ENCODE data around the gene ANKRD62. TPM values are rescaled to one million over a fixed set of nuclear protein-coding genes. Genes with fewer than 3 reads are reported as not detected.
"Not testable (repeated sequence)": the region's sequence is repeated elsewhere in the genome, so short reads cannot be mapped to it uniquely, and the experiment has no call there.

Gene ANKRD62
- total RNA-seq, 1 donor from 2014 or later, result 0.17 TPM

- Mint-ChIP-seq H3K27me3 (ENCODE audit: unreplicated experiment) (peaks cover 4% of the 10 kb centered on the region), H3K27ac (ENCODE audit: unreplicated experiment) (no peak overlapping the region), H3K4me3 (ENCODE audit: unreplicated experiment) (no peak overlapping the region), H3K9me3 (ENCODE audit: unreplicated experiment) (no peaks in the 10 kb centered on the region), H3K4me1 (ENCODE audit: low read depth, unreplicated experiment) (peaks cover 8% of the 10 kb centered on the region), H3K36me3 (ENCODE audit: unreplicated experiment) (no peaks in the 10 kb centered on the region)
- no peak for TF ChIP-seq CTCF (IDR thresholded peaks at IDR 0.05; ENCODE audit: partially characterized antibody, unreplicated experiment)
- no peak for DNase-seq
Observed at GRCh38 chr18:12066910-12067511, 26.6 kb upstream of the ANKRD62 start.

DNA sequence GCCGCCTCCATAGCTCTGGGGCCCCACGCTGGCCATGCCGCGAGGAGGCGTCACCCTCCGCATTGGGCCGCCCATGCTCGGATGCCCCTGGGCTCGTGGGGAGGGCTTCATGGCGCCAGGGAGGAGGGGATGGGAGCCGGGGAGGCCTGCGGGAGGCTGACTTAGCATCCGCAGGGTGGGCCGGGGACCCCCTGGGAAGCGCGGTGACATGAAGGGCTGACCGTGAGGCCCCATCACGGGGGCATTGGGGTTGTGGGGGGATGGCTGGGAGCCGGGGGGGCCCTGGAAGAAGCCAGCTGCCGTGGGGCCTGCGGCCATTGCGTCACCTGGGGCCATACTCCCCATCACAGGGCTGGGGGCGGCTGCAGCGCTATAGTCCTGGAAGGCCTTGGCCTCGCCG, 26.0 kb upstream of the ANKRD62 start:
- Mint-ChIP-seq H3K27ac (ENCODE audit: unreplicated experiment) (no peak overlapping the region), H3K4me1 (ENCODE audit: low read depth, unreplicated experiment) (peaks cover 8% of the 10 kb centered on the region), H3K4me3 (ENCODE audit: unreplicated experiment) (no peak overlapping the region), H3K27me3 (ENCODE audit: unreplicated experiment) (peaks cover 4% of the 10 kb centered on the region), H3K36me3 (ENCODE audit: unreplicated experiment) (no peaks in the 10 kb centered on the region), H3K9me3 (ENCODE audit: unreplicated experiment) (no peaks in the 10 kb centered on the region)
- DNase-seq, result no peak
- no peak for TF ChIP-seq CTCF (IDR thresholded peaks at IDR 0.05; ENCODE audit: partially characterized antibody, unreplicated experiment)

- DNase-seq; H3K9me3 Mint-ChIP-seq (ENCODE audit: unreplicated experiment); H3K27ac Mint-ChIP-seq (ENCODE audit: unreplicated experiment): not testable (repeated sequence)
Observed at GRCh38 chr18:12068316-12068949, 25.2 kb upstream of the ANKRD62 start.

DNA sequence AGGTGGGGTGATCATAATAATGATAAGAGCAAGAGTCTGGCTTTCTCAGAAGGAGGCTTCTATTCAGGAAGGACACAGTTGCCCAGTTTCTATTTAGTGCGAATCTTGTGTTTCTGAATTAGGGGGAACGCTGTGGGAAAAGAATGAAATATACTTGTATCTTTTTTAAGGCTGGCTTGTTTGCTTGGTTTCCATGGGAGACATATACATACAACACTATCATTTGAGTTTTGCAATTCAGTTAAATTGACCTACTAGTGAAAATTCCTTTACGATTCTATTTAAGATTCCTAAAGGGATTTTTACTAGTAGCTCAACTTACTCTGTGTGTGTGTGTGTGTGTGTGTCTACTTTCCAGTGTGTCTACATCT, 24.7 kb upstream of the ANKRD62 start:
- no peak for TF ChIP-seq CTCF (IDR thresholded peaks at IDR 0.05; ENCODE audit: partially characterized antibody, unreplicated experiment)
- Mint-ChIP-seq H3K36me3 (ENCODE audit: unreplicated experiment) (no peaks in the 10 kb centered on the region), H3K27ac (ENCODE audit: unreplicated experiment) (no peak overlapping the region), H3K9me3 (ENCODE audit: unreplicated experiment) (no peaks in the 10 kb centered on the region), H3K27me3 (ENCODE audit: unreplicated experiment) (peaks cover 4% of the 10 kb centered on the region), H3K4me1 (ENCODE audit: low read depth, unreplicated experiment) (peaks cover 8% of the 10 kb centered on the region), H3K4me3 (ENCODE audit: unreplicated experiment) (no peak overlapping the region)
- DNase-seq, result no peak

More at GRCh38 chr18:12068316-12068949, 25.2 kb upstream of the ANKRD62 start:
- not testable (repeated sequence) for H3K36me3 Mint-ChIP-seq (ENCODE audit: unreplicated experiment); H3K4me3 Mint-ChIP-seq (ENCODE audit: unreplicated experiment); H3K27me3 Mint-ChIP-seq (ENCODE audit: unreplicated experiment); H3K4me1 Mint-ChIP-seq (ENCODE audit: low read depth, unreplicated experiment)

GRCh38 chr18:12071066-12071465, 22.6 kb upstream of the ANKRD62 start:
- H3K4me3 Mint-ChIP-seq (ENCODE audit: unreplicated experiment); DNase-seq; H3K9me3 Mint-ChIP-seq (ENCODE audit: unreplicated experiment); H3K27ac Mint-ChIP-seq (ENCODE audit: unreplicated experiment); H3K36me3 Mint-ChIP-seq (ENCODE audit: unreplicated experiment); H3K27me3 Mint-ChIP-seq (ENCODE audit: unreplicated experiment); H3K4me1 Mint-ChIP-seq (ENCODE audit: low read depth, unreplicated experiment): not testable (repeated sequence)

- no peak for TF ChIP-seq CTCF (IDR thresholded peaks at IDR 0.05; ENCODE audit: partially characterized antibody, unreplicated experiment)
- no peak overlapping the region for H3K27ac Mint-ChIP-seq (ENCODE audit: unreplicated experiment)
- no peaks in the 10 kb centered on the region for H3K9me3 Mint-ChIP-seq (ENCODE audit: unreplicated experiment)
- no peak for DNase-seq
- H3K4me3 Mint-ChIP-seq (ENCODE audit: unreplicated experiment), result no peak overlapping the region
- no peaks in the 10 kb centered on the region for H3K36me3 Mint-ChIP-seq (ENCODE audit: unreplicated experiment)
- peaks cover 9% of the 10 kb centered on the region for H3K4me1 Mint-ChIP-seq (ENCODE audit: low read depth, unreplicated experiment)
- no peaks in the 10 kb centered on the region for H3K27me3 Mint-ChIP-seq (ENCODE audit: unreplicated experiment)
Observed at GRCh38 chr18:12072996-12073395, 20.6 kb upstream of the ANKRD62 start.
